Panc1 (cell line): ENCODE measurements around the gene TIGIT. TPM values are rescaled to one million over a fixed set of nuclear protein-coding genes. Genes with fewer than 3 reads are reported as not detected.
A peak's percentile ranks its signal among the peaks of the same experiment; 100 is the strongest.

ENCODE experiments used
- ATAC-seq: fragments of 200-7000 bp; cut with Tn5 transposase; 2 replicates; pipeline ENCODE4 v1.9.1; 2020; ENCODE audit warnings: mild to moderate bottlenecking, moderate library complexity
- Bru-seq: library from RNA; stranded (reverse); fragments of 400-500 nt; gene quantifications from one replicate; lab custom pipeline; 2021; lab: Mats Ljungman, UMichigan
- BruChase-seq, 2 experiments: library from RNA; stranded (reverse); fragments of 400-500 nt; gene quantifications; one replicate each; lab custom pipeline; 2021; lab: Mats Ljungman, UMichigan
- BruUV-seq: library from RNA; stranded (reverse); fragments of 400-500 nt; replicated peaks from 2 replicates; lab custom pipeline; 2021; lab: Mats Ljungman, UMichigan
- CTCF ChIA-PET: fragments of 300-600 bp; sonication (Branson Sonifier 250); formaldehyde crosslinking; loops from one replicate; lab custom pipeline; 2022; ENCODE audit warnings: antibody characterized with exemption; lab: Charles Lee
- POLR2A ChIA-PET: fragments of 300-600 bp; sonication (Branson Sonifier 250); formaldehyde crosslinking; loops from one replicate; lab custom pipeline; 2022; ENCODE audit warnings: antibody characterized with exemption; lab: Charles Lee
- DNase-seq: peaks from one replicate; pipeline ENCODE4 v3.0.0-alpha.2; 2010; ENCODE audit warnings: low read depth, low spot score
- H3K27ac ChIP-seq: 2 replicates; pipeline ENCODE4 v1.5.1; 2011; ENCODE audit warnings: mild to moderate bottlenecking, low read length, inconsistent platforms
- H3K27me3 ChIP-seq: fragments of 200-500 bp; sonication (Bioruptor generic); 2 replicates; pipeline ENCODE4 v1.6.0; 2014; ENCODE audit warnings: low read length, inconsistent platforms; ENCODE audit not compliant: control insufficient read depth, insufficient read depth
- H3K36me3 ChIP-seq: fragments of 200-500 bp; sonication (Bioruptor generic); 2 replicates; pipeline ENCODE4 v1.5.1; 2014; ENCODE audit warnings: inconsistent platforms, mild to moderate bottlenecking, low read length, moderate library complexity; ENCODE audit not compliant: control insufficient read depth, insufficient read depth
- H3K4me1 ChIP-seq: 2 replicates; pipeline ENCODE4 v1.5.1; 2011; ENCODE audit warnings: inconsistent platforms, mild to moderate bottlenecking, low read length, moderate library complexity; ENCODE audit not compliant: control insufficient read depth, insufficient read depth
- H3K4me3 ChIP-seq, 2 experiments: 2 replicates each; pipeline ENCODE4 v1.5.1; 2011 to 2012; ENCODE audit warnings: low read depth in 2 of 2, low read length in 2 of 2, mild to moderate bottlenecking in 2 of 2, inconsistent platforms in 1 of 2, moderate library complexity in 1 of 2
- H3K9me3 ChIP-seq: fragments of 200-500 bp; sonication (Bioruptor generic); 2 replicates; pipeline ENCODE4 v1.5.1; 2014; ENCODE audit warnings: low read depth, mild to moderate bottlenecking, inconsistent platforms, low read length, moderate library complexity; ENCODE audit not compliant: control insufficient read depth, insufficient read depth
- CTCF ChIP-seq: fragments of 450-650 bp; IDR thresholded peaks from 2 replicates; pipeline ENCODE4 v1.5.1; 2017; ENCODE audit warnings: mild to moderate bottlenecking
- POLR2AphosphoS5 ChIP-seq: IDR thresholded peaks from 2 replicates; pipeline ENCODE4 v1.6.1; 2012; ENCODE audit warnings: mild to moderate bottlenecking, low read depth, low read length, moderate library complexity
- REST ChIP-seq, 2 experiments: IDR thresholded peaks; 2 replicates each; pipeline ENCODE4 v1.6.1; 2011 to 2012; ENCODE audit warnings: low read depth in 2 of 2, control low read depth in 1 of 2, low read length in 1 of 2, mild to moderate bottlenecking in 1 of 2, moderate library complexity in 1 of 2; ENCODE audit not compliant: insufficient read depth in 1 of 2
- SIN3A ChIP-seq: IDR thresholded peaks from 2 replicates; pipeline ENCODE4 v1.6.1; 2012; ENCODE audit warnings: low read depth, mild to moderate bottlenecking, low read length, moderate library complexity, borderline replicate concordance; ENCODE audit not compliant: insufficient read depth
- TCF7L2 ChIP-seq: IDR thresholded peaks from 2 replicates; pipeline ENCODE4 v1.6.1; 2011; ENCODE audit warnings: mild to moderate bottlenecking, low read depth, low read length, inconsistent platforms
- in situ Hi-C: cut with HindIII; loops from 2 replicates; pipeline ENCODE4 v1.10.0; 2016; ENCODE audit warnings: low sequenced_read_pairs, low pct_unique_long_range_greater_than_20kb
- intact Hi-C: fragments of 100-400 bp; cut with micrococcal nuclease; formaldehyde crosslinking; loops from one replicate; pipeline ENCODE4 v1.10.0; 2022; ENCODE audit not compliant: unreplicated experiment
- long read RNA-seq: library from polyadenylated mRNA; unstranded; transcript quantifications from one replicate; pipeline ENCODE4 v2.0.0, GENCODE V29; 2021; ENCODE audit not compliant: unreplicated experiment
- polyA plus RNA-seq: library from polyadenylated mRNA; unstranded; fragments of >200 nt; gene quantifications from one replicate; pipeline ENCODE4 v1.2.1, GENCODE V29; 2012; ENCODE audit warnings: missing spikeins; ENCODE audit not compliant: insufficient read length
- total RNA-seq: library from RNA; stranded (reverse); gene quantifications from one replicate; pipeline ENCODE4 v1.2.1, GENCODE V29; 2021; ENCODE audit not compliant: unreplicated experiment

The TIGIT gene
- total RNA-seq, result not detected
- polyA plus RNA-seq, result not detected
- Bru-seq, nascent RNA, result not detected
- BruChase-seq, experiment 1, labeled RNA remaining after a 2-hour chase, result percentile 8 among the genes with signal in this experiment
- BruChase-seq, experiment 2, labeled RNA remaining after a 6-hour chase, result percentile 5 among the genes with signal in this experiment
- long read RNA-seq, result 0 reads

GRCh38 chr3:114293838-114294535 lies at the start of gene TIGIT:
Gene TIGIT, plus strand, starts transcription at chr3:114294028. Its CDS starts 34 bp downstream, at chr3:114294062.
- Histone ChIP-seq H3K27me3 (no peaks in the 10 kb centered on the region), H3K4me1 (no peaks in the 10 kb centered on the region), H3K36me3 (no peaks in the 10 kb centered on the region), H3K27ac (no peak within 1 kb of the TSS), H3K4me3 (no peak within 1 kb of the TSS), H3K9me3 (no peaks in the 10 kb centered on the region)
- intact Hi-C loops, result no loop called here
- POLR2A ChIA-PET, result no interaction called here
- DNase-seq, result no peak
- CTCF ChIA-PET, result no interaction called here
- no peak for ATAC-seq
- in situ Hi-C loops, result no loop called here
- BruUV-seq, result no TSS peak
- TF ChIP-seq POLR2AphosphoS5, result no peak
- TF ChIP-seq SIN3A, result no peak
- no peak for TF ChIP-seq REST (IDR thresholded peaks at IDR 0.05; ENCODE audit: insufficient read depth in 1 of 2, low read depth in 2 of 2, low read length in 1 of 2)
- no peak for TF ChIP-seq CTCF
- no peak for TF ChIP-seq TCF7L2

- POLR2A ChIA-PET, result no interaction called here
- no peaks in the 10 kb centered on the region for H3K27me3 ChIP-seq
- intact Hi-C loops (no loop called here), in situ Hi-C loops (no loop called here)
- ATAC-seq, result no peak
- no peaks in the 10 kb centered on the region for H3K4me1 ChIP-seq
- no peak for DNase-seq
- no peak overlapping the region for H3K4me3 ChIP-seq
- no peaks in the 10 kb centered on the region for H3K36me3 ChIP-seq
- H3K27ac ChIP-seq, result no peak overlapping the region
- H3K9me3 ChIP-seq, result no peaks in the 10 kb centered on the region
- CTCF ChIA-PET, result no interaction called here
- TF ChIP-seq POLR2AphosphoS5 (no peak), REST (IDR thresholded peaks at IDR 0.05; ENCODE audit: insufficient read depth in 1 of 2, low read depth in 2 of 2, low read length in 1 of 2) (no peak), CTCF (no peak), TCF7L2 (no peak), SIN3A (no peak)
- BruUV-seq, result no TSS peak
Observed at GRCh38 chr3:114252954-114253353, 40.9 kb upstream of the TIGIT start.
